ENCODE measurements around the gene ANKS6. TPM values are rescaled to one million over a fixed set of nuclear protein-coding genes. Genes with fewer than 3 reads are reported as not detected.

ANKS6 gene
- total RNA-seq (1 to 10 TPM; 5.2 to 9.4 (median 7.0) TPM), polyA plus RNA-seq (1 to 10 TPM; 4.9 to 8.2 (median 7.7) TPM)
- long read RNA-seq, donor 1, partial matches to known transcripts: 0 of 1 reads
- long read RNA-seq, donor 1, other reads (novel, unspliced or antisense): 0 of 1 reads
- long read RNA-seq, donor 2: 0 reads

DNA sequence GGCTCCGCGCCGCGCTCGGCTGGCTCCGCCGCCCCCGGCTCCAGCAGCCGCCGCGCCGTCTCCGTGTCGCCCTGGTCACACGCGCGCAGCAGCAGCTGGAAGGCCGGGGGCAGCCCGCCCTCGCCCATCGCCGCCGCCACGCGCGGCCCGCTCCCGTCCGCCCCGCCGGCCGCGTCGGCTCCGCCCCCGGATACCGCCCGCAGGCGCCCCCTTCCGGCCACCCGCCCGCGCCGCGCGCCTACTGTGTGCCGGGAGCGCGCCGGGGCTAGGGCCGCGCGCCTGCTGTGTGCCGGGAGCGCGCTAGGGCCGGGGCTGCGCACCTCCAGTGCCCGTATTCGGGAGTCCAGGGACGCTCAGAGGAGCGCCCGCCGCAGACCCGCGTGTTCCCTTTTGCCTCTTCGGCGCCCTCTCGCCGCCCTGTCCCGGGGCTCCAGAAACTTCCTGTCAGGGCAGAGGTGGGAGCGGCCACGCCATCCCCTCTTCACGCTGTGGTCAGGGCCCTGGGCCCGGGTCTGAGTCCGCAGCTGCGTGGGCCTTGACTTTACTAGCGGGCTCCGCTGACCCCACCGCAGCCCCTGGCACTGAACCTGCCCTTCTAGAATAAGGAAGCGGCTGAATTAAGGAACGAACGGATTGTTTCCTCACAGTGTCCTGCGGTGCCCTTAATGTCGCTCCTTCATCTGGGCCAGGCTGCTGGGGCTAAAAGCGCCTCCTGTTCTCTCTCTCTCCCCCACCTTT lies at the start of gene ANKS6:
TSS of gene ANKS6 (minus strand) at position 192 of the 738 bp plus-strand sequence. CDS start at position 128, 64 bp downstream.
- 2 to 15% (median 4%) methylated on average over 11 to 86 of the region's 86 CpGs for WGBS, 5 donors

DNA sequence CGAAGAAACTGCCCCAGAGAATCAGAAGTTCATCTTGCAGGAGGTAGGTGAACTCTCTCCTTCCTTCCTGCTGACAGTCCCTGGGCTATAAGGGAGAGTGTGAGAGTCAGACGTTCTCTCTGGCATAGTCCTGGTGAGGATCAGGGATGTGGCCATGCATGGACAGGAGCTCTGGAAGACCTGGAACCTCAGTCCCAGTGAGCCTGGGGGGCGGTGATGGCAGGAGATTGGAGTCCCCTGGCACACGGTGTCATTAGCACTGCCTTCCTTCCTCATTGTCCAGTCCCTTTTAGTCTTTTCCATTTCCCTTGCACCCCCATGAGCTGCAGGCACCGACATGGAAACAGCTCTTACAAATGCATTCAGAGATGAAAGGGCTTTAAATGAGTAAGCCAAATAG lies 49.7 kb upstream of the ANKS6 start:
- Histone ChIP-seq H3K9me3 (no peaks in the 10 kb centered on the region), H3K27ac (no peak overlapping the region), H3K4me3 (no peak overlapping the region), H3K36me3 (peaks cover 0 to 11% (median 0%) of the 10 kb centered on the region in 6 donors), H3K27me3 (replicated peaks in 1 of 7) (no peaks in the 10 kb centered on the region), H3K4me1 (peaks cover 0 to 7% (median 2%) of the 10 kb centered on the region in 6 donors)
- no peak for TF ChIP-seq POLR2AphosphoS5 (IDR thresholded peaks at IDR 0.05)
- TF ChIP-seq, protein P1, sequence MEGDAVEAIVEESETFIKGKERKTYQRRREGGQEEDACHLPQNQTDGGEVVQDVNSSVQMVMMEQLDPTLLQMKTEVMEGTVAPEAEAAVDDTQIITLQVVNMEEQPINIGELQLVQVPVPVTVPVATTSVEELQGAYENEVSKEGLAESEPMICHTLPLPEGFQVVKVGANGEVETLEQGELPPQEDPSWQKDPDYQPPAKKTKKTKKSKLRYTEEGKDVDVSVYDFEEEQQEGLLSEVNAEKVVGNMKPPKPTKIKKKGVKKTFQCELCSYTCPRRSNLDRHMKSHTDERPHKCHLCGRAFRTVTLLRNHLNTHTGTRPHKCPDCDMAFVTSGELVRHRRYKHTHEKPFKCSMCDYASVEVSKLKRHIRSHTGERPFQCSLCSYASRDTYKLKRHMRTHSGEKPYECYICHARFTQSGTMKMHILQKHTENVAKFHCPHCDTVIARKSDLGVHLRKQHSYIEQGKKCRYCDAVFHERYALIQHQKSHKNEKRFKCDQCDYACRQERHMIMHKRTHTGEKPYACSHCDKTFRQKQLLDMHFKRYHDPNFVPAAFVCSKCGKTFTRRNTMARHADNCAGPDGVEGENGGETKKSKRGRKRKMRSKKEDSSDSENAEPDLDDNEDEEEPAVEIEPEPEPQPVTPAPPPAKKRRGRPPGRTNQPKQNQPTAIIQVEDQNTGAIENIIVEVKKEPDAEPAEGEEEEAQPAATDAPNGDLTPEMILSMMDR (IDR thresholded peaks at IDR 0.05 in 8 of 11, conservative IDR thresholded peaks at IDR 0.05 in 3 of 11): no peak
- no peak for TF ChIP-seq POLR2A (IDR thresholded peaks at IDR 0.05)
- 75 to 87% (median 79%) methylated on average over 5 of the region's 5 CpGs for WGBS, 5 donors
- intact Hi-C loops (cut with DNase I; ENCODE audit: low total_unique reads): loop anchor here (10.0 kb wide), 1 partner anchor 299 kb away; no protein-coding TSS in a partner anchor
- DNase-seq: no peak

More for the DNA sequence above, at the start of gene ANKS6:
- peak; percentile 95 for DNase-seq
- Histone ChIP-seq H3K4me3 (peak within 1 kb of the TSS; percentile 46 to 83 (median 60)), H3K36me3 (no peaks in the 10 kb centered on the region), H3K27me3 (replicated peaks in 1 of 7) (peaks cover 0 to 12% (median 0%) of the 10 kb centered on the region in 7 donors), H3K27ac (peak within 1 kb of the TSS; percentile 19 to 82 (median 64)), H3K4me1 (peaks cover 0 to 35% (median 19%) of the 10 kb centered on the region in 6 donors), H3K9me3 (peaks cover 0 to 13% (median 9%) of the 10 kb centered on the region in 8 donors)
- intact Hi-C loops (cut with DNase I; ENCODE audit: low total_unique reads): no loop called here
- TF ChIP-seq POLR2AphosphoS5 (IDR thresholded peaks at IDR 0.05) (peak; percentile 12 to 68 (median 44)), POLR2A (IDR thresholded peaks at IDR 0.05) (no peak)
- TF ChIP-seq, protein P1 (IDR thresholded peaks at IDR 0.05 in 8 of 11, conservative IDR thresholded peaks at IDR 0.05 in 3 of 11): peak in 7 of 11 experiments; percentile 31 to 75 (median 68)

DNA sequence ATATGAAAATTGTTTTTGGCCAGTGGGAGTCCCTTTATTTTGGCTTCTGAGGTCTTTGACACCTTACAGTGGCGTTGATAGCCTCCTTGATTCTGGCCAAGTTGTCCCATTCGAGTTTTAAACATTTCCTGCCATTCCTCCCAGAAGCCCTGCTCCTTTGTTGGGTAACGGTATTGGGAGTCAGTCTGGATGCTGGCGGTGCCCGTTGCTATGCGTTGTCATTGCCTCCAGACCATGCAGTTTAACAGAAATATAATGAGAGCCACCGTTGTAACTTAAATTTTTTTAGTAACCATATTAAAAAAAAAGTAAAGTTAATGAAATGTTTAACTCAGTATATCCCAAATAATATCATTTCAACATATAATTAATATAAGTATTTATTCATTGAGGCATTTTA lies 46.2 kb upstream of the ANKS6 start:
- H3K4me1 ChIP-seq: no peaks in the 10 kb centered on the region
- TF ChIP-seq POLR2A (IDR thresholded peaks at IDR 0.05) (no peak), POLR2AphosphoS5 (IDR thresholded peaks at IDR 0.05) (no peak)
- TF ChIP-seq, protein P1 (IDR thresholded peaks at IDR 0.05 in 8 of 11, conservative IDR thresholded peaks at IDR 0.05 in 3 of 11): no peak
- 81 to 94% (median 91%) methylated on average over 7 of the region's 7 CpGs for WGBS, 5 donors
- intact Hi-C loops (cut with DNase I; ENCODE audit: low total_unique reads): loop anchor here (10.0 kb wide), 1 partner anchor 302 kb away; no protein-coding TSS in a partner anchor
- H3K9me3 ChIP-seq: no peaks in the 10 kb centered on the region
- peaks cover 0 to 18% (median 0%) of the 10 kb centered on the region in 6 donors for H3K36me3 ChIP-seq
- H3K27ac ChIP-seq: no peak overlapping the region
- no peaks in the 10 kb centered on the region for H3K27me3 ChIP-seq (replicated peaks in 1 of 7)
- no peak for DNase-seq
- H3K4me3 ChIP-seq: no peak overlapping the region

DNA sequence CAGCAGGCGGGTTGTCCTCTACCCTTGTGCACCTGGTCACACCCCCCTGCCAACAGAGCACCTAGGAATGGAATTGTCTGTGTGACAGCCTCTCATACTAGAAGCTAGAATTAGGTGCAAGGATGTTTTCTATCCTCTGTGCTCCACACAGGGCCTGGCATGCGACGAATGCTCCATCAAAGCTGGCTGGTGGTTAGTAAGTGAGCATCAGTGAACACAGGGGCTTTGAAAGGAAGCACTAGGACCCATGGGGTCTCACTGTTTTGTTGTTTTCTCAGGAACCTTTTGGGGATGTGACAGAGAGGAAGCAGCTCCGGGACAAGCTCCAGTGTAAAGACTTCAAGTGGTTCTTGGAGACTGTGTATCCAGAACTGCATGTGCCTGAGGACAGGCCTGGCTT lies 43.4 kb upstream of the ANKS6 start:
- Histone ChIP-seq H3K9me3 (no peaks in the 10 kb centered on the region), H3K27ac (no peak overlapping the region), H3K4me3 (no peak overlapping the region), H3K4me1 (no peaks in the 10 kb centered on the region), H3K27me3 (replicated peaks in 1 of 7) (no peaks in the 10 kb centered on the region), H3K36me3 (peaks cover 0 to 7% (median 0%) of the 10 kb centered on the region in 6 donors)
- WGBS, 5 donors: 63 to 94% (median 85%) methylated on average over 3 to 4 of the region's 4 CpGs
- no peak for TF ChIP-seq POLR2AphosphoS5 (IDR thresholded peaks at IDR 0.05)
- TF ChIP-seq, protein P1 (IDR thresholded peaks at IDR 0.05 in 8 of 11, conservative IDR thresholded peaks at IDR 0.05 in 3 of 11): no peak
- no peak for TF ChIP-seq POLR2A (IDR thresholded peaks at IDR 0.05)
- DNase-seq: no peak
- intact Hi-C loops (cut with DNase I; ENCODE audit: low total_unique reads): loop anchor here (10.0 kb wide), 1 partner anchor 305 kb away; no protein-coding TSS in a partner anchor

Measured in spleen (tissue), 13 donors.